Neural cell (in vitro differentiated cells): ENCODE data around the gene CALHM5. TPM values are rescaled to one million over a fixed set of nuclear protein-coding genes. Genes with fewer than 3 reads are reported as not detected.

ENCODE experiments used
- H2AFZ ChIP-seq: fragments of 200-600, 300-800 bp; sonication (generic), shearing (Covaris generic); 2 replicates; pipeline ENCODE4 v1.6.0; 2014; ENCODE audit warnings: low read depth, mild to moderate bottlenecking, antibody characterized with exemption, low read length, moderate library complexity
- H3F3A ChIP-seq: fragments of 200-600 bp; shearing (Covaris generic); 2 replicates; pipeline ENCODE4 v1.6.1; 2016; ENCODE audit warnings: mild to moderate bottlenecking, moderate library complexity, mixed read lengths, antibody characterized with exemption, low read length; ENCODE audit not compliant: insufficient read depth, poor library complexity, severe bottlenecking
- H3K27ac ChIP-seq: fragments of 200-600, 300-800 bp; sonication (generic), shearing (Covaris generic); 2 replicates; pipeline ENCODE4 v1.5.1; 2014; ENCODE audit warnings: mild to moderate bottlenecking, low read length, moderate library complexity
- H3K27me3 ChIP-seq: fragments of 300-800, 200-600 bp; sonication (generic), shearing (Covaris generic); 2 replicates; pipeline ENCODE4 v1.6.0; 2014; ENCODE audit warnings: mild to moderate bottlenecking, low read depth, low read length, moderate library complexity; ENCODE audit not compliant: insufficient read depth
- H3K36me3 ChIP-seq: fragments of 300-800, 200-600 bp; sonication (generic), shearing (Covaris generic); 2 replicates; pipeline ENCODE4 v1.5.1; 2014; ENCODE audit warnings: mild to moderate bottlenecking, antibody characterized with exemption, low read length, moderate library complexity; ENCODE audit not compliant: insufficient read depth
- H3K4me2 ChIP-seq: fragments of 300-800, 200-600 bp; sonication (generic), shearing (Covaris generic); 2 replicates; pipeline ENCODE4 v1.6.0; 2014; ENCODE audit warnings: mild to moderate bottlenecking, low read length
- H3K4me3 ChIP-seq: fragments of 300-800, 200-600 bp; sonication (generic), shearing (Covaris generic); 2 replicates; pipeline ENCODE4 v1.5.1; 2014; ENCODE audit warnings: mild to moderate bottlenecking, low read length, moderate library complexity
- H3K79me2 ChIP-seq: fragments of 200-600 bp; shearing (Covaris generic); replicated peaks from 2 replicates; pipeline ENCODE4 v1.6.0; 2014; ENCODE audit warnings: mild to moderate bottlenecking, low read length, moderate library complexity; ENCODE audit not compliant: insufficient read depth
- H3K9ac ChIP-seq: fragments of 300-800, 200-600 bp; sonication (generic), shearing (Covaris generic); 2 replicates; pipeline ENCODE4 v1.6.1; 2016; ENCODE audit warnings: mild to moderate bottlenecking, low read length, mixed read lengths
- H3K9me2 ChIP-seq: fragments of 200-600 bp; shearing (Covaris generic); 2 replicates; pipeline ENCODE4 v1.6.1; 2016; ENCODE audit warnings: mild to moderate bottlenecking, low read length, mixed read lengths; ENCODE audit not compliant: insufficient read depth
- H3K9me3 ChIP-seq: fragments of 200-600, 300-800 bp; sonication (generic), shearing (Covaris generic); 2 replicates; pipeline ENCODE4 v1.6.1; 2016; ENCODE audit warnings: mild to moderate bottlenecking, mixed run types, low read length, moderate library complexity, mixed read lengths
- H4K20me1 ChIP-seq: fragments of 200-600 bp; shearing (Covaris generic); 2 replicates; pipeline ENCODE4 v1.6.1; 2016; ENCODE audit warnings: mild to moderate bottlenecking, mixed run types; ENCODE audit not compliant: insufficient read depth
- EP300 ChIP-seq: fragments of 450-650 bp; conservative IDR thresholded peaks from 2 replicates; pipeline ENCODE4 v1.6.1; 2014; ENCODE audit warnings: antibody characterized with exemption, mild to moderate bottlenecking, moderate library complexity; ENCODE audit not compliant: poor library complexity, severe bottlenecking
- EZH2 ChIP-seq: fragments of 200-600, 300-800 bp; shearing (Covaris generic), sonication (generic); IDR thresholded peaks from 2 replicates; pipeline ENCODE4 v1.6.1; 2014; ENCODE audit warnings: antibody characterized with exemption, low read length, borderline replicate concordance, mild to moderate bottlenecking; ENCODE audit not compliant: insufficient read depth, poor library complexity, severe bottlenecking
- MXI1 ChIP-seq: fragments of 450-650 bp; conservative IDR thresholded peaks from 2 replicates; pipeline ENCODE4 v1.6.1; 2014; ENCODE audit warnings: antibody characterized with exemption, mild to moderate bottlenecking; ENCODE audit not compliant: poor library complexity, severe bottlenecking
- POLR2AphosphoS5 ChIP-seq: IDR thresholded peaks from 2 replicates; pipeline ENCODE4 v1.6.1; 2012
- RAD21 ChIP-seq: fragments of 450-650 bp; conservative IDR thresholded peaks from 2 replicates; pipeline ENCODE4 v1.6.1; 2014; ENCODE audit warnings: antibody characterized with exemption, mild to moderate bottlenecking, moderate library complexity
- SMC3 ChIP-seq: fragments of 450-650 bp; conservative IDR thresholded peaks from 2 replicates; pipeline ENCODE4 v1.6.1; 2014; ENCODE audit warnings: antibody characterized with exemption, mild to moderate bottlenecking, moderate library complexity; ENCODE audit not compliant: poor library complexity
- TAF1 ChIP-seq: IDR thresholded peaks from 2 replicates; pipeline ENCODE4 v1.6.1; 2012; ENCODE audit warnings: low read depth
- polyA plus RNA-seq: library from polyadenylated mRNA; depleted of rRNA; stranded (reverse); fragments of >200 nt; gene quantifications from 2 replicates; pipeline ENCODE4 v1.2.3, GENCODE V29; 2014
- TF ChIP-seq, protein P1 (sequence below): IDR thresholded peaks from 2 replicates; pipeline ENCODE4 v1.6.1; 2012; ENCODE audit warnings: borderline replicate concordance
- TF ChIP-seq, protein P2 (sequence below): fragments of 450-650 bp; IDR thresholded peaks from 2 replicates; pipeline ENCODE4 v1.5.1; 2014; ENCODE audit warnings: antibody characterized with exemption, mild to moderate bottlenecking, moderate library complexity; ENCODE audit not compliant: poor library complexity, severe bottlenecking

Gene CALHM5
- polyA plus RNA-seq, 1 donor from 2014 or later, result 0.07 TPM

DNA sequence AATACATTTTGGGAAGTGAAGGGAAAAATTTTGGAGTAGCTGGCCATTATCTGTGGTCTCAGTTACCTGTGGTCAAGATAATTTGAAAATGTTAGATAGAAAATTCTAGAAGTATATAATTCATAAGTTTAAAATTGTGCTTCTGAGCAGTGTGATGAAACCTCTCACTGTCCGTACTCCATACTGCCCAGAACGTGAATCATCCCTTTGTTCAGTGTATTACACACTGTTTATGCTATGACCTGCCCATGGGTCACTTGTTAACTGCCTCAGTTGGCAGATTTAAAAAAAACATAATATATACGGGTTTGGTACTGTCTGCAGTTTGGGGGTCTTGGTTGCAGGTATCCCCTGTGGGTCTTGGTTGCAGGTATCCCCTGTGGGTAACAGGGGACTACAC lies 4.1 kb upstream of the CALHM5 start:
- H4K20me1 ChIP-seq, result no peaks in the 10 kb centered on the region
- no peak overlapping the region for H2AFZ ChIP-seq
- no peak overlapping the region for H3K4me2 ChIP-seq
- H3K79me2 ChIP-seq, result no peaks in the 10 kb centered on the region
- H3K4me3 ChIP-seq, result no peak overlapping the region
- no peaks in the 10 kb centered on the region for H3K9me2 ChIP-seq
- no peaks in the 10 kb centered on the region for H3F3A ChIP-seq
- H3K36me3 ChIP-seq, result no peaks in the 10 kb centered on the region
- H3K9ac ChIP-seq, result no peak overlapping the region
- no peak overlapping the region for H3K27ac ChIP-seq
- H3K9me3 ChIP-seq, result peaks cover 3% of the 10 kb centered on the region
- TF ChIP-seq TAF1, result no peak
- TF ChIP-seq, protein P1, sequence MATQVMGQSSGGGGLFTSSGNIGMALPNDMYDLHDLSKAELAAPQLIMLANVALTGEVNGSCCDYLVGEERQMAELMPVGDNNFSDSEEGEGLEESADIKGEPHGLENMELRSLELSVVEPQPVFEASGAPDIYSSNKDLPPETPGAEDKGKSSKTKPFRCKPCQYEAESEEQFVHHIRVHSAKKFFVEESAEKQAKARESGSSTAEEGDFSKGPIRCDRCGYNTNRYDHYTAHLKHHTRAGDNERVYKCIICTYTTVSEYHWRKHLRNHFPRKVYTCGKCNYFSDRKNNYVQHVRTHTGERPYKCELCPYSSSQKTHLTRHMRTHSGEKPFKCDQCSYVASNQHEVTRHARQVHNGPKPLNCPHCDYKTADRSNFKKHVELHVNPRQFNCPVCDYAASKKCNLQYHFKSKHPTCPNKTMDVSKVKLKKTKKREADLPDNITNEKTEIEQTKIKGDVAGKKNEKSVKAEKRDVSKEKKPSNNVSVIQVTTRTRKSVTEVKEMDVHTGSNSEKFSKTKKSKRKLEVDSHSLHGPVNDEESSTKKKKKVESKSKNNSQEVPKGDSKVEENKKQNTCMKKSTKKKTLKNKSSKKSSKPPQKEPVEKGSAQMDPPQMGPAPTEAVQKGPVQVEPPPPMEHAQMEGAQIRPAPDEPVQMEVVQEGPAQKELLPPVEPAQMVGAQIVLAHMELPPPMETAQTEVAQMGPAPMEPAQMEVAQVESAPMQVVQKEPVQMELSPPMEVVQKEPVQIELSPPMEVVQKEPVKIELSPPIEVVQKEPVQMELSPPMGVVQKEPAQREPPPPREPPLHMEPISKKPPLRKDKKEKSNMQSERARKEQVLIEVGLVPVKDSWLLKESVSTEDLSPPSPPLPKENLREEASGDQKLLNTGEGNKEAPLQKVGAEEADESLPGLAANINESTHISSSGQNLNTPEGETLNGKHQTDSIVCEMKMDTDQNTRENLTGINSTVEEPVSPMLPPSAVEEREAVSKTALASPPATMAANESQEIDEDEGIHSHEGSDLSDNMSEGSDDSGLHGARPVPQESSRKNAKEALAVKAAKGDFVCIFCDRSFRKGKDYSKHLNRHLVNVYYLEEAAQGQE, result no peak
- TF ChIP-seq POLR2AphosphoS5, result no peak
- no peak for TF ChIP-seq MXI1
- no peak for TF ChIP-seq EP300
- TF ChIP-seq RAD21, result no peak
- no peak for TF ChIP-seq EZH2
- TF ChIP-seq, protein P2, sequence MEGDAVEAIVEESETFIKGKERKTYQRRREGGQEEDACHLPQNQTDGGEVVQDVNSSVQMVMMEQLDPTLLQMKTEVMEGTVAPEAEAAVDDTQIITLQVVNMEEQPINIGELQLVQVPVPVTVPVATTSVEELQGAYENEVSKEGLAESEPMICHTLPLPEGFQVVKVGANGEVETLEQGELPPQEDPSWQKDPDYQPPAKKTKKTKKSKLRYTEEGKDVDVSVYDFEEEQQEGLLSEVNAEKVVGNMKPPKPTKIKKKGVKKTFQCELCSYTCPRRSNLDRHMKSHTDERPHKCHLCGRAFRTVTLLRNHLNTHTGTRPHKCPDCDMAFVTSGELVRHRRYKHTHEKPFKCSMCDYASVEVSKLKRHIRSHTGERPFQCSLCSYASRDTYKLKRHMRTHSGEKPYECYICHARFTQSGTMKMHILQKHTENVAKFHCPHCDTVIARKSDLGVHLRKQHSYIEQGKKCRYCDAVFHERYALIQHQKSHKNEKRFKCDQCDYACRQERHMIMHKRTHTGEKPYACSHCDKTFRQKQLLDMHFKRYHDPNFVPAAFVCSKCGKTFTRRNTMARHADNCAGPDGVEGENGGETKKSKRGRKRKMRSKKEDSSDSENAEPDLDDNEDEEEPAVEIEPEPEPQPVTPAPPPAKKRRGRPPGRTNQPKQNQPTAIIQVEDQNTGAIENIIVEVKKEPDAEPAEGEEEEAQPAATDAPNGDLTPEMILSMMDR, result no peak
- no peaks in the 10 kb centered on the region for H3K27me3 ChIP-seq

DNA sequence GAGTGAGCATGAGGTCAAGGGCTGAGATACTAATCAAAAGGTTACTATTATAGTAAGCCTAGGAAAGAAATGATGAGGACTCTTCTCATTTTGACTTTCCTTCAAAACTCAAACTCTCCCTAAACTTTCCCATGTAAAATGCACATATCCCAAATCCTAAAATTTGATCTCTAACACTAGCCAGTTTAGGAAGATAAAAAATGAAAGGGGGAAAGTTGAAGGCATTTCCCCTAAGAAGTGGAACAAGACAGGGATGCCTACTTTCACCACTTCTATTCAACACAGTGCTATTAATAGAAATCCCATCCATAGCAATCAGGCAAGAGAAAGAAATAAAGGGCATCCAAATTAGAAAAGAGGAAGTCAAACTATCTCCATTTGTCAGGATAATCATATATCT lies 2.9 kb upstream of the CALHM5 start:
- TF ChIP-seq POLR2AphosphoS5 (no peak), EP300 (no peak), MXI1 (no peak), RAD21 (no peak), TAF1 (no peak), EZH2 (no peak), SMC3 (no peak)
- TF ChIP-seq, protein P2, result no peak
- TF ChIP-seq, protein P1, result no peak
- no peaks in the 10 kb centered on the region for H3F3A ChIP-seq
- no peaks in the 10 kb centered on the region for H3K9me2 ChIP-seq
- peaks cover 3% of the 10 kb centered on the region for H3K9me3 ChIP-seq
- H2AFZ ChIP-seq, result no peak overlapping the region
- no peak overlapping the region for H3K4me2 ChIP-seq
- H3K36me3 ChIP-seq, result no peaks in the 10 kb centered on the region
- H3K4me3 ChIP-seq, result no peak overlapping the region
- H3K79me2 ChIP-seq, result no peaks in the 10 kb centered on the region
- H3K9ac ChIP-seq, result no peak overlapping the region
- H3K27ac ChIP-seq, result no peak overlapping the region
- no peaks in the 10 kb centered on the region for H4K20me1 ChIP-seq
- H3K27me3 ChIP-seq, result no peaks in the 10 kb centered on the region
